Loucy (cell line): ENCODE results near the gene RNF2.

Experiments used
- H2AFZ ChIP-seq: fragments of 200-600 bp; sonication (generic); 2 replicates; pipeline ENCODE4 v1.6.0; 2016; ENCODE audit warnings: antibody characterized with exemption, mild to moderate bottlenecking, low read length, moderate library complexity
- H3F3A ChIP-seq: fragments of 200-600 bp; 2 replicates; pipeline ENCODE4 v1.6.0; 2016; ENCODE audit warnings: antibody characterized with exemption, low read depth, mild to moderate bottlenecking
- H3K27me3 ChIP-seq: fragments of 200-600 bp; sonication (generic); 2 replicates; pipeline ENCODE4 v1.6.1; 2014; ENCODE audit warnings: low read length, mild to moderate bottlenecking; ENCODE audit not compliant: insufficient read depth, poor library complexity, severe bottlenecking
- H3K36me3 ChIP-seq: fragments of 200-600 bp; sonication (generic); 2 replicates; pipeline ENCODE4 v1.6.1; 2016; ENCODE audit warnings: low read length; ENCODE audit not compliant: insufficient read depth
- H3K4me1 ChIP-seq: fragments of 200-600 bp; sonication (generic); 2 replicates; pipeline ENCODE4 v1.5.1; 2014; ENCODE audit warnings: low read length, mild to moderate bottlenecking; ENCODE audit not compliant: insufficient read depth, poor library complexity, severe bottlenecking
- H3K4me2 ChIP-seq: fragments of 200-600 bp; sonication (generic); 2 replicates; pipeline ENCODE4 v1.6.0; 2014; ENCODE audit warnings: antibody characterized with exemption, low read length, low read depth, mild to moderate bottlenecking; ENCODE audit not compliant: poor library complexity, severe bottlenecking
- H3K4me3 ChIP-seq: fragments of 200-600 bp; sonication (generic); 2 replicates; pipeline ENCODE4 v1.5.1; 2014; ENCODE audit warnings: low read length, mild to moderate bottlenecking, mixed read lengths; ENCODE audit not compliant: poor library complexity, severe bottlenecking
- H3K79me2 ChIP-seq: fragments of 200-600 bp; sonication (generic); 2 replicates; pipeline ENCODE4 v1.6.1; 2014; ENCODE audit warnings: low read length; ENCODE audit not compliant: insufficient read depth
- H3K9ac ChIP-seq: fragments of 200-600 bp; sonication (generic); 2 replicates; pipeline ENCODE4 v1.6.0; 2014; ENCODE audit warnings: mild to moderate bottlenecking, low read depth, low read length, moderate library complexity; ENCODE audit not compliant: poor library complexity, severe bottlenecking
- H3K9me2 ChIP-seq: fragments of 200-600 bp; sonication (generic); replicated peaks from 2 replicates; pipeline ENCODE4 v1.6.1; 2016; ENCODE audit warnings: low read depth, low read length, mixed read lengths
- H3K9me3 ChIP-seq: fragments of 200-600 bp; sonication (generic); 2 replicates; pipeline ENCODE4 v1.6.1; 2014; ENCODE audit warnings: mild to moderate bottlenecking, antibody characterized with exemption, low read length, low read depth; ENCODE audit not compliant: insufficient read depth
- H4K20me1 ChIP-seq: fragments of 200-600 bp; sonication (generic); 2 replicates; pipeline ENCODE4 v1.6.0; 2014; ENCODE audit warnings: antibody characterized with exemption, low read length, mild to moderate bottlenecking; ENCODE audit not compliant: insufficient read depth, poor library complexity, severe bottlenecking
- EZH2phosphoT487 ChIP-seq: fragments of 200-600 bp; IDR thresholded peaks from 2 replicates; pipeline ENCODE4 v1.6.1; 2018; ENCODE audit warnings: antibody characterized with exemption, mild to moderate bottlenecking, moderate library complexity, borderline replicate concordance
- TF ChIP-seq, protein P1 (sequence below): fragments of 200-600 bp; sonication (generic); conservative IDR thresholded peaks from 2 replicates; pipeline ENCODE4 v1.5.1; 2014; ENCODE audit warnings: mild to moderate bottlenecking, antibody characterized with exemption, low read length

RNF2 gene

DNA sequence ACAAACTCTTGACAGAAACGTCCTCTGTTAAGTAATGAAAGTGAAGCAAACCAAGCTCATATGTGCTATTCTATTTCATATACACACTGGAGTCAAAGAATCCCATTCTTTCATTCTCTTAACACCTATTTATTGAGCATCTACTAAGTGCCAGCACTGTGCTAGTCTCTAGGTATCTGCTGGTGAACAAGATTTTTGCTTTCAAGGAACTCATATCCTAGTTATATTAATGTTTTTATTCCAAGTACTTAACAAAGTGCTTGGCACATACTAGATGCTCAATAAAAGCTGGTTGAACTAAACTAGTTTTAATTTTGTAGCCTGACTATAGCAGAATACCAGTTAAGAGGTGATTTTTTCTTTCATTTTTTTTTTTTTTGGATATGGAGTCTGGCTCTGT, 3.6 kb upstream of the RNF2 start:
- no peaks in the 10 kb centered on the region for H3K36me3 ChIP-seq
- no peaks in the 10 kb centered on the region for H3K27me3 ChIP-seq
- no peak overlapping the region for H3K4me3 ChIP-seq
- peaks cover 20% of the 10 kb centered on the region for H3F3A ChIP-seq
- H3K9me3 ChIP-seq: no peaks in the 10 kb centered on the region
- H2AFZ ChIP-seq: no peak overlapping the region
- peaks cover 29% of the 10 kb centered on the region for H3K4me1 ChIP-seq
- H3K79me2 ChIP-seq: peaks cover 9% of the 10 kb centered on the region
- no peak overlapping the region for H3K9ac ChIP-seq
- peaks cover 9% of the 10 kb centered on the region for H4K20me1 ChIP-seq
- H3K4me2 ChIP-seq: no peak overlapping the region
- H3K9me2 ChIP-seq: no peaks in the 10 kb centered on the region
- no peak for TF ChIP-seq EZH2phosphoT487
- TF ChIP-seq, protein P1, sequence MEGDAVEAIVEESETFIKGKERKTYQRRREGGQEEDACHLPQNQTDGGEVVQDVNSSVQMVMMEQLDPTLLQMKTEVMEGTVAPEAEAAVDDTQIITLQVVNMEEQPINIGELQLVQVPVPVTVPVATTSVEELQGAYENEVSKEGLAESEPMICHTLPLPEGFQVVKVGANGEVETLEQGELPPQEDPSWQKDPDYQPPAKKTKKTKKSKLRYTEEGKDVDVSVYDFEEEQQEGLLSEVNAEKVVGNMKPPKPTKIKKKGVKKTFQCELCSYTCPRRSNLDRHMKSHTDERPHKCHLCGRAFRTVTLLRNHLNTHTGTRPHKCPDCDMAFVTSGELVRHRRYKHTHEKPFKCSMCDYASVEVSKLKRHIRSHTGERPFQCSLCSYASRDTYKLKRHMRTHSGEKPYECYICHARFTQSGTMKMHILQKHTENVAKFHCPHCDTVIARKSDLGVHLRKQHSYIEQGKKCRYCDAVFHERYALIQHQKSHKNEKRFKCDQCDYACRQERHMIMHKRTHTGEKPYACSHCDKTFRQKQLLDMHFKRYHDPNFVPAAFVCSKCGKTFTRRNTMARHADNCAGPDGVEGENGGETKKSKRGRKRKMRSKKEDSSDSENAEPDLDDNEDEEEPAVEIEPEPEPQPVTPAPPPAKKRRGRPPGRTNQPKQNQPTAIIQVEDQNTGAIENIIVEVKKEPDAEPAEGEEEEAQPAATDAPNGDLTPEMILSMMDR: no peak

GRCh38 chr1:185042737-185043136, 2.6 kb upstream of the RNF2 start:
- Histone ChIP-seq H3K27me3 (no peaks in the 10 kb centered on the region), H2AFZ (no peak overlapping the region), H3K4me3 (no peak overlapping the region), H3K9me2 (no peaks in the 10 kb centered on the region), H4K20me1 (peaks cover 19% of the 10 kb centered on the region), H3K79me2 (peaks cover 19% of the 10 kb centered on the region), H3K4me1 (peaks cover 39% of the 10 kb centered on the region), H3K9ac (no peak overlapping the region), H3K36me3 (no peaks in the 10 kb centered on the region), H3K9me3 (no peaks in the 10 kb centered on the region), H3K4me2 (no peak overlapping the region), H3F3A (peaks cover 20% of the 10 kb centered on the region)
- TF ChIP-seq, protein P1: no peak
- TF ChIP-seq EZH2phosphoT487: no peak

- no peaks in the 10 kb centered on the region for H3K36me3 ChIP-seq
- no peak overlapping the region for H3K9ac ChIP-seq
- no peaks in the 10 kb centered on the region for H3K9me3 ChIP-seq
- peaks cover 45% of the 10 kb centered on the region for H3K4me1 ChIP-seq
- H3K27me3 ChIP-seq: no peaks in the 10 kb centered on the region
- peak overlapping the region; percentile 61 for H3K4me2 ChIP-seq
- peaks cover 34% of the 10 kb centered on the region for H4K20me1 ChIP-seq
- peak overlapping the region; percentile 93 for H2AFZ ChIP-seq
- peaks cover 36% of the 10 kb centered on the region for H3K79me2 ChIP-seq
- no peak overlapping the region for H3K4me3 ChIP-seq
- H3F3A ChIP-seq: peaks cover 20% of the 10 kb centered on the region
- TF ChIP-seq, protein P1: no peak
- no peak for TF ChIP-seq EZH2phosphoT487
- H3K9me2 ChIP-seq: no peaks in the 10 kb centered on the region
These were observed 971 bp upstream of the RNF2 start for GRCh38 chr1:185044387-185044786.
